ENCODE measurements around the gene TBC1D10A.

TBC1D10A gene

DNA sequence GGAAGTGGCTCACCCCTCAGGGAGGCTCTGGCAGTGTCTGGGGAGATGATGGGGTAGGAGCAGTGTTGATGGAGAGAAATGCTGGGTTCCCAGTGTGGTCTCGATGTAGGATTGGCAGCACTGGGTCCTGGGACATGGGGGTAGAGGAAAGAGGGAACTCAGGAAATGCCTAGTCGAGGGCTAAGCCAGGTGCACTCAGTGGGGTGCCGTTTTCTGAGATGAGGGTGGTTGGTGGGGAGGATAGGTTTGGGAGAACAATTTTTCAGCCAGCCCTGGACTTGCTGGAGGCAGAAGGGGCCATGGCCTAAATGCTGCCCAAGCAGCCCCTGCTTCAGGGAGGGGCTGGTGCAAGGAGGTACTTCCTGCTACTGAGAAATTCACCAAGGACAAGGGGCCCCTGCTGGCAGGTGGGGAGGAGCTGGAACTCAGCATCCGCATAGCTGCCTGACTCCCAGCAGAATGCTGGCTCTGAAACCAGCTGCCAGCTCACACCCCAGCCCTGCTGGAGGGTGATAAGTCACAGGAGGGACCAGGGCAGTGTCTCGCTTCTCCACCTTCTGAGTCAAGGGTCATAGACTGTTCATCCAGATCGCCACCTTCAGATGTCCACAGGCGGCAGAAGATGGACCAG lies 36.0 kb upstream of the TBC1D10A start:
- no peaks in the 10 kb centered on the region for H3K36me3 ChIP-seq (ENCODE audit: low read depth)
- H3K9me3 ChIP-seq (ENCODE audit: severe bottlenecking): no peaks in the 10 kb centered on the region
- TF ChIP-seq CTCF (IDR thresholded peaks at IDR 0.05; ENCODE audit: poor library complexity, severe bottlenecking): no peak
- H3K27me3 ChIP-seq (ENCODE audit: insufficient read depth, poor library complexity, severe bottlenecking): no peaks in the 10 kb centered on the region
- no peaks in the 10 kb centered on the region for H3K4me1 ChIP-seq (ENCODE audit: insufficient read depth, poor library complexity, severe bottlenecking)
- no peak overlapping the region for H3K4me3 ChIP-seq (ENCODE audit: severe bottlenecking)
- no peak overlapping the region for H3K27ac ChIP-seq (ENCODE audit: poor library complexity, severe bottlenecking)
- ATAC-seq (ENCODE audit: low read depth) (no peak; the same call in 2 of the 3 replicates), DNase-seq (ENCODE audit: low spot score) (no peak)

DNA sequence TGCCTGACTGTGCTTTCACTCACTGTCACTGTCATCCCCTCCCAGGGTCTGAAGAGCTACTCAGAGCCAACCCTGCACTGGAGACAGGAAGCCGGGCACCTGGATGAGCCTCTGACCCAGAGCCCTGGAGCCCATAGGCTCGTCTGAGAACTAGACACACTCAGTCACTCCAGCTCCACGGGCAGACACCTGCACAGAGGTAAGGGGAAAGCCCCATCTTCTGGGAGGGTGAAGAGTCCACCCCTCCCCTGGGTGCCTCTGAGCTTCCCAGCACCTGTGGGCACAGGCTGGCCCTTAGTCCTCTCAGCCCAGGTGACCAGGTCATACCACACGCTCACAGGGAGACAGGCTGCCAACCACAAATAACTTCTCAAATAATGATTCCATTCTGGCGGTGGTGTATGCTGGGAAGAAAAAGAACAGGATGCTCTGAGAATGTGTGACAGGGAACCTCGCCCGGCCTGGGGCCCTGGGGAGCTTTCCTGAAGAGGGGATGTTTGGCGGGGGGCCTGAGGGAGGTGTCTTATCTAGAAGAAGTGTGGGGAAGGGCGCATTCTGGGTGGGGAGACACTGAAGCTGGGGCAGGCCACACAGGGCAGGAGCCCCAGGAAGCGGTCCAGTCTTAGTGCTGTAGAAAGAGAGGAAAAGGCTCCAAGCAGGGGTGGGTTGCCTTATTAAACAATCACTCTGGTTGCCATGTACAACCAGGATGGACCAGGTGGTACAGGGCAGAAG lies 35.3 kb upstream of the TBC1D10A start:
- H3K4me3 ChIP-seq (ENCODE audit: severe bottlenecking): no peak overlapping the region
- H3K36me3 ChIP-seq (ENCODE audit: low read depth): no peaks in the 10 kb centered on the region
- no peak for ATAC-seq (ENCODE audit: low read depth)
- H3K4me1 ChIP-seq (ENCODE audit: insufficient read depth, poor library complexity, severe bottlenecking): no peaks in the 10 kb centered on the region
- no peak overlapping the region for H3K27ac ChIP-seq (ENCODE audit: poor library complexity, severe bottlenecking)
- TF ChIP-seq CTCF (IDR thresholded peaks at IDR 0.05; ENCODE audit: poor library complexity, severe bottlenecking): no peak
- no peak for DNase-seq (ENCODE audit: low spot score)
- H3K27me3 ChIP-seq (ENCODE audit: insufficient read depth, poor library complexity, severe bottlenecking): no peaks in the 10 kb centered on the region
- no peaks in the 10 kb centered on the region for H3K9me3 ChIP-seq (ENCODE audit: severe bottlenecking)

- ATAC-seq (ENCODE audit: low read depth): no peak
These were observed 31.8 kb upstream of the TBC1D10A start for GRCh38 chr22:30358541-30358940.

DNA sequence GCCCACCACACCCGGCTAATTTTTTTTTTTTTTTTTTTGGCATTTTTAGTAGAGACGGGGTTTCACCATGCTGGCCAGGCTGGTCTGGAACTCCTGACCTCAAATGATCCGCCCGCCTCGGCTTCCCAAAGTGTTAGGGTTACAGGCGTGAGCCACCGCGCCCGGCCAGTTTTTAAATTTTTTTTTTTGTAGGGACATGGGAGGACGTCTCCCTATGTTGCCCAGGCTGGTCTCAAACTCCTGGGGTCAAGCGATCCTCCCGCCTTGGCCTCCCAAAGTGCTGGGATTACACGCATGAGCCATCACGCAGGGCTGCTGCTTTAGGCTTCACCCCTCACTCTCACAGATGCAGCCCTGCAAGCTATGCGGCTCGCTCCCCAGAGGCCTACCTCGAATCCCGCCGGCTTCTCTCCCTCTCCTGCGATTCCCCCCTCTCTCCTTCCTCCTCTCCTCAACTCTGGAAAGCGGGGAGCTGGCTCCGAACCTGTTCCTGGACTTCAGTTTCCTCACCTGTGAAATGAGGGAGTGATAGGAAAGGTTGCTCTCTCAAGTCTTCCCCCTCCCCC lies 31.0 kb upstream of the TBC1D10A start:
- no peak for ATAC-seq (ENCODE audit: low read depth)
- no peak for DNase-seq (ENCODE audit: low spot score)
- Histone ChIP-seq H3K9me3 (ENCODE audit: severe bottlenecking) (no peaks in the 10 kb centered on the region), H3K36me3 (ENCODE audit: low read depth) (peaks cover 17% of the 10 kb centered on the region), H3K4me1 (ENCODE audit: insufficient read depth, poor library complexity, severe bottlenecking) (peaks cover 5% of the 10 kb centered on the region), H3K27me3 (ENCODE audit: insufficient read depth, poor library complexity, severe bottlenecking) (no peaks in the 10 kb centered on the region), H3K4me3 (ENCODE audit: severe bottlenecking) (no peak overlapping the region), H3K27ac (ENCODE audit: poor library complexity, severe bottlenecking) (no peak overlapping the region)
- no peak for TF ChIP-seq CTCF (IDR thresholded peaks at IDR 0.05; ENCODE audit: poor library complexity, severe bottlenecking)

More at GRCh38 chr22:30358541-30358940, 31.8 kb upstream of the TBC1D10A start:
- Histone ChIP-seq H3K27ac (ENCODE audit: poor library complexity, severe bottlenecking) (no peak overlapping the region), H3K27me3 (ENCODE audit: insufficient read depth, poor library complexity, severe bottlenecking) (no peaks in the 10 kb centered on the region), H3K4me3 (ENCODE audit: severe bottlenecking) (no peak overlapping the region), H3K4me1 (ENCODE audit: insufficient read depth, poor library complexity, severe bottlenecking) (peaks cover 5% of the 10 kb centered on the region), H3K9me3 (ENCODE audit: severe bottlenecking) (no peaks in the 10 kb centered on the region), H3K36me3 (ENCODE audit: low read depth) (peaks cover 12% of the 10 kb centered on the region; the same call in 1 of the 2 replicates)
- TF ChIP-seq CTCF (IDR thresholded peaks at IDR 0.05; ENCODE audit: poor library complexity, severe bottlenecking): no peak
- DNase-seq (ENCODE audit: low spot score): no peak

DNA sequence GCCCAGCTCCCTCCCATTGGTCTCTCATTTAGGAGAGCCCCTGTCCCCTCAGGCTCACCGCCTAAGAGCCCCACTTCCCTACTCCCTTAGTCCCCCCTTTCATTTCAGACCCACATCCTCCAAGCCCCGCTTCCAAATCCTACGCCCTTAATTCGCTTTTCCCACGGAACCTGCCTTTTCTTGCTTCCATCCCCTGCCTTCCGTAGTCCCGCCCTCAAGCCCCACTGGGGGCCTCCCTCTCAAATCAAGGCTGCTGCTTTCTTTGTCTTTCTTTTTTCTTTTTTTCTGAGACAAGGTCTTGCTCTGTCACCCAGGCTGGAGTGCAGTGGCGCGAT lies 30.5 kb upstream of the TBC1D10A start:
- Histone ChIP-seq H3K9me3 (ENCODE audit: severe bottlenecking) (no peaks in the 10 kb centered on the region), H3K4me3 (ENCODE audit: severe bottlenecking) (peak overlapping the region; percentile 87), H3K4me1 (ENCODE audit: insufficient read depth, poor library complexity, severe bottlenecking) (peaks cover 5% of the 10 kb centered on the region), H3K36me3 (ENCODE audit: low read depth) (peaks cover 22% of the 10 kb centered on the region), H3K27ac (ENCODE audit: poor library complexity, severe bottlenecking) (no peak overlapping the region), H3K27me3 (ENCODE audit: insufficient read depth, poor library complexity, severe bottlenecking) (no peaks in the 10 kb centered on the region)
- no peak for DNase-seq (ENCODE audit: low spot score)
- TF ChIP-seq CTCF (IDR thresholded peaks at IDR 0.05; ENCODE audit: poor library complexity, severe bottlenecking): no peak
- ATAC-seq (ENCODE audit: low read depth): no peak

Measured in RWPE2 (cell line).